Memory B cell (primary cell): ENCODE results near the gene LRCH1.
"Not testable (repeated sequence)": the region's sequence is repeated elsewhere in the genome, so short reads cannot be mapped to it uniquely, and the experiment has no call there.

Experiments used
- ATAC-seq: fragments of 150-1000 bp; cut with Tn5 transposase; 2 replicates; pipeline ENCODE4 v1.10.0; 2021; ENCODE audit warnings: low read depth, mild to moderate bottlenecking, moderate library complexity
- DNase-seq, 2 donors: peaks; one replicate each; pipeline ENCODE4 v3.0.0; 2022; ENCODE audit warnings: low spot score in 2 of 2
- H3K27ac Mint-ChIP-seq: one replicate; pipeline ENCODE4 v1.8.0; 2022; ENCODE audit warnings: mild to moderate bottlenecking, moderate library complexity, mixed read lengths
- H3K27me3 Mint-ChIP-seq: one replicate; pipeline ENCODE4 v1.8.0; 2022; ENCODE audit warnings: mixed read lengths
- H3K36me3 Mint-ChIP-seq: one replicate; pipeline ENCODE4 v1.8.0; 2022; ENCODE audit warnings: mild to moderate bottlenecking, mixed read lengths
- H3K4me1 Mint-ChIP-seq: one replicate; pipeline ENCODE4 v1.8.0; 2022; ENCODE audit warnings: mixed read lengths
- H3K4me3 Mint-ChIP-seq: one replicate; pipeline ENCODE4 v1.8.0; 2022; ENCODE audit warnings: mild to moderate bottlenecking, moderate library complexity, mixed read lengths
- H3K9me3 Mint-ChIP-seq: one replicate; pipeline ENCODE4 v1.8.0; 2022; ENCODE audit warnings: mixed read lengths

Gene LRCH1

DNA sequence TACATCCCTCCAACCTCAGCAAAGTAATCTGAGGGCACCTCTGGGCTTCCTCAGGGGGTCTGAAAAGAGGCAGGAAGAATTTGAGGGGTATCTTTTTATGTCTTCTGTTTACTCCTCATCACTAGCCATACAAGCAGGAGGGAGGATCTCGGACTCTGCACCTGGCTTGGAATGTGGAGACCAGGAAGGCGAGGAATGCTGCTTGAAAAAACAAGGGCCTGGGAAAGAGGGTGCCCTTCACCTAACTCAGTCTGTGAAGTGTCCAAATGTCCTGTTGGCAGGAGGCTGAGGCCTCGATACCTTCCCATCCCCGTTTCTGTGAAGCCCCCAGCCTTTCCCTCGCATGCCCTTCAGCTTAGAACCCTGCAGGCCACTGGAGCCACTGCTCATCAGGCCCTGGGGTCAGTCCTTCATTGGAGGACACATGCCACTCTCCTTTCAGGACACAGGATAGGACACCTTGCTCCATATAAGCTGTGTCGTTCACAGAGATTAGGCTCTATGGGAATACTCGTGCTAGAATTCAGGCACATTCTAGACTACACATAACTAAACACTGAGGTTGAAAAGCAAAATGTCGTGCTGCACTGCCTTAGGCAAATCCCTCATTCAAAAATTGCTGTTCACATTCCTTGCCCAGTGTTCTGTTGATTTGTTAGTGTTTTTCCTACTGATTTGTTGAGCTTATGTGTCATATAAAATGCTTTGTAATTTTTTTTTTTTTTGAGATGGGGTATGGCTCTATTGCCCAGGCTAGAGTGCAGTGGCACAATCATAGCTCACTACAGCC, 194.3 kb downstream of the LRCH1 start:
- no peak for ATAC-seq
- no peak overlapping the region for H3K27ac Mint-ChIP-seq
- H3K4me1 Mint-ChIP-seq = peaks cover 11% of the 10 kb centered on the region
- no peaks in the 10 kb centered on the region for H3K9me3 Mint-ChIP-seq
- H3K36me3 Mint-ChIP-seq = peaks cover 31% of the 10 kb centered on the region
- no peak for DNase-seq
- no peaks in the 10 kb centered on the region for H3K27me3 Mint-ChIP-seq
- no peak overlapping the region for H3K4me3 Mint-ChIP-seq

DNA sequence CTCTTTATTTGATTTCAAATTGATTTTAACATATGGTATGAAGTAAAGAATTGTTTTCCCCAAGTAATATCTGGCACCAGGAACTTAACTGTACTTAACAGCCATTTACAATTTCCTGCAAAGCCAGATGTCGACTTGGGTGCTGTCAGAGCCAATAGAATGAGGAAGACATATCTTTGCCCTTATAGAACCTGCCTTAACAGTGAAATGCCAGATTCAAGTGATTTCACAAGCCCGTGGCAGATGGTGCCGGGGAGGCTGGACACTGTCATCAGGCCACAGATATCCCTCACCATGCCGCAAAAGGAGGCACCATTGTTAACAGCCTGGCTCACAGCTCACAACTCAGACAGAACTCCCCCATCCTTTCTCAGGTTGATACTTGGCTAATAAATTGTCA, 195.3 kb downstream of the LRCH1 start:
- H3K4me3 Mint-ChIP-seq = no peak overlapping the region
- no peaks in the 10 kb centered on the region for H3K27me3 Mint-ChIP-seq
- peaks cover 30% of the 10 kb centered on the region for H3K36me3 Mint-ChIP-seq
- no peaks in the 10 kb centered on the region for H3K9me3 Mint-ChIP-seq
- H3K4me1 Mint-ChIP-seq = peaks cover 11% of the 10 kb centered on the region
- ATAC-seq (no peak), DNase-seq (no peak)
- H3K27ac Mint-ChIP-seq = no peak overlapping the region

GRCh38 chr13:46749951-46750350, 197.0 kb downstream of the LRCH1 start:
- Mint-ChIP-seq H3K27me3 (no peaks in the 10 kb centered on the region), H3K27ac (no peak overlapping the region), H3K9me3 (no peaks in the 10 kb centered on the region), H3K36me3 (peaks cover 28% of the 10 kb centered on the region), H3K4me1 (peaks cover 11% of the 10 kb centered on the region), H3K4me3 (no peak overlapping the region)
- DNase-seq = no peak
- no peak for ATAC-seq

DNA sequence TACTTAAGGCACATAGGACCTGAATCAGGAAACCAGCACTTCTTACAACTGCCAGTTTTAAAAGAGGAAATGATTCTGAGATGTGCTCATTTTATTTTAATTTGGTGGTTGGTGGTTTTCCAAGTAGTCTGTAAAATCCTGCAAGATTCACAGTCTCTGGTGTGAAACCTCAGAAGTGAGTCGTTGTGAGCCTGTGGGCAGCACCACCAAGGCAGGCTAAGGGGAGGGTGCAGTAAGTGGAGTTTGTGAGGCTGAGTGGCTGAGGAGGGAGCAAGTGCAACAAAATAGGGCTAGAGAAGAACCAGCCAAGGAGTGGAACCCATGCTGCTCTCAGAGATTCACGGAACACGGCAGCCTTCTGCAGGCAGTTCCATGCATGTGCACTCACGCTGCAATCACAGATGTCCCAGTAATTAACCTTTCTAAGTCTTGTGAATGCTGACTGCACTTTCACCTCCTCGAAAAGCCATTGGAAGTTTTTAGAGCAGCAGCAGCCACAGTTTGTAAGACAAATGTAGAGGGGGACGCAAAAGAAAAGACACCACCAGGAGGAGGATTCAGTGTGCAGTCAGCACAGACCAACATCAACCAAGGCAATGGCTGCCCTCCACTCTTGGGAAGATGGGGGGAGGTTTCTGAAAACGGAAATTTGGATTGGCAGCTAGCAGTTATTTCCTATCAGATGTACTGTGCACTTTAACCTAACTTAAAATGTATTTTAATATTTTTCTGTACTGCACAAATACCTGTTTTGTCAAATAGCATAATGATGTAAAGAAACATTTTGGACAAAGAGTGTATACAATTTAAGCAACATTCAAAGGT, 199.1 kb downstream of the LRCH1 start:
- peak; percentile 16 to 29 for DNase-seq
- Mint-ChIP-seq H3K4me1 (peaks cover 15% of the 10 kb centered on the region), H3K9me3 (no peaks in the 10 kb centered on the region), H3K36me3 (peaks cover 17% of the 10 kb centered on the region), H3K27me3 (no peaks in the 10 kb centered on the region), H3K4me3 (no peak overlapping the region), H3K27ac (no peak overlapping the region)
- peak; percentile 93 for ATAC-seq

- H3K36me3 Mint-ChIP-seq = peaks cover 15% of the 10 kb centered on the region
- H3K27ac Mint-ChIP-seq = no peak overlapping the region
- no peak overlapping the region for H3K4me3 Mint-ChIP-seq
- no peak for DNase-seq
- peaks cover 21% of the 10 kb centered on the region for H3K4me1 Mint-ChIP-seq
- H3K9me3 Mint-ChIP-seq = no peaks in the 10 kb centered on the region
- peaks cover 3% of the 10 kb centered on the region for H3K27me3 Mint-ChIP-seq
- ATAC-seq = no peak
Measured at GRCh38 chr13:46753137-46753536, 200.2 kb downstream of the LRCH1 start.

- ATAC-seq (no peak), DNase-seq (no peak)
- Mint-ChIP-seq H3K9me3 (no peaks in the 10 kb centered on the region), H3K36me3 (peaks cover 11% of the 10 kb centered on the region), H3K4me3 (no peak overlapping the region), H3K27ac (peak overlapping the region; percentile 28), H3K4me1 (peaks cover 21% of the 10 kb centered on the region), H3K27me3 (peaks cover 3% of the 10 kb centered on the region)
Measured at GRCh38 chr13:46753917-46754316, 200.9 kb downstream of the LRCH1 start.

- Mint-ChIP-seq H3K9me3 (no peaks in the 10 kb centered on the region), H3K4me1 (peaks cover 21% of the 10 kb centered on the region)
Measured at GRCh38 chr13:46754812-46755211, 201.8 kb downstream of the LRCH1 start.

DNA sequence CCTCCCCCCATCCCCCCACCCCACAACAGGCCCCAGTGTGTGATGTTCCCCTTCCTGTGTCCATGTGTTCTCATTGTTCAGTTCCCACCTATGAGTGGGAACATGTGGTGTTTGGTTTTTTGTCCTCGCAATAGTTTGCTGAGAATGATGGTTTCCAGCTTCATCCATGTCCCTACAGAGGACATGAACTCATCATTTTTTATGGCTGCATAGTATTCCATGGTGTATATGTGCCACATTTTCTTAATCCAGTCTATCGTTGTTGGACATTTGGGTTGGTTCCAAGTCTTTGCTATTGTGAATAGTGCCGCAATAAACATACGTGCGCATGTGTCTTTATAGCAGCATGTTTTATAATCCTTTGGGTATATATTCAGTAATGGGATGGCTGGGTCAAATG, 202.5 kb downstream of the LRCH1 start:
- not testable (repeated sequence) for H3K27ac Mint-ChIP-seq, H3K27me3 Mint-ChIP-seq, ATAC-seq, H3K9me3 Mint-ChIP-seq, H3K4me3 Mint-ChIP-seq, DNase-seq, H3K36me3 Mint-ChIP-seq
- H3K4me1 Mint-ChIP-seq = peaks cover 25% of the 10 kb centered on the region

More at GRCh38 chr13:46754812-46755211, 201.8 kb downstream of the LRCH1 start:
- DNase-seq (no peak), ATAC-seq (no peak)
- Mint-ChIP-seq H3K27me3 (peaks cover 3% of the 10 kb centered on the region), H3K27ac (no peak overlapping the region), H3K36me3 (peaks cover 6% of the 10 kb centered on the region), H3K4me3 (no peak overlapping the region)

GRCh38 chr13:46756977-46757376, 204.0 kb downstream of the LRCH1 start:
- ATAC-seq (peak; percentile 85), DNase-seq (peak in 1 of 2 donors; percentile 4)
- Mint-ChIP-seq H3K27me3 (peaks cover 3% of the 10 kb centered on the region), H3K27ac (no peak overlapping the region), H3K4me1 (peaks cover 17% of the 10 kb centered on the region), H3K4me3 (no peak overlapping the region), H3K36me3 (no peaks in the 10 kb centered on the region), H3K9me3 (no peaks in the 10 kb centered on the region)

GRCh38 chr13:46757640-46758039, 204.7 kb downstream of the LRCH1 start:
- Mint-ChIP-seq H3K4me3 (no peak overlapping the region), H3K4me1 (peaks cover 14% of the 10 kb centered on the region), H3K36me3 (no peaks in the 10 kb centered on the region), H3K9me3 (no peaks in the 10 kb centered on the region), H3K27me3 (peaks cover 3% of the 10 kb centered on the region), H3K27ac (no peak overlapping the region)
- ATAC-seq = no peak
- DNase-seq = no peak

DNA sequence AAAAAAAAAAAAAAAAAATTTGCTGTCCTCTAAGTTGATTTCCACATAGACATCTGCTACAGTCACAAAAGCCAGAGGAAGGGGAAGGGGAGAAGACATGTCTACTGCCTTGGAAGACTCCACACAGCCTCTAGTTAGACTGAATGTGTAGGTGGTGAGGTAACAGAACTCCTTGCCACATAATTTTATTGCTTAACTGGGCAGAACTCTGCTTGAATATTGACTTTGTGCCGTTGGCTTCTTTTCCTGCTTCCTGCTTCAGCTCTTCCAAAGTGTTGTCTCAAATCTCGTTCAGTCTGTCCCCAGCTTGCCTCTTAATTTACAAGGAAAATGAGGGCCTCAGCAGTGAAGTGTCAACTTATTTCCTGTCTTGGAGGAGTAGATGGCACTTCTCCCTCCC, 206.9 kb downstream of the LRCH1 start:
- Mint-ChIP-seq H3K27ac (no peak overlapping the region), H3K4me3 (no peak overlapping the region), H3K4me1 (peaks cover 14% of the 10 kb centered on the region), H3K27me3 (peaks cover 3% of the 10 kb centered on the region), H3K9me3 (no peaks in the 10 kb centered on the region), H3K36me3 (no peaks in the 10 kb centered on the region)
- ATAC-seq (no peak), DNase-seq (no peak)

DNA sequence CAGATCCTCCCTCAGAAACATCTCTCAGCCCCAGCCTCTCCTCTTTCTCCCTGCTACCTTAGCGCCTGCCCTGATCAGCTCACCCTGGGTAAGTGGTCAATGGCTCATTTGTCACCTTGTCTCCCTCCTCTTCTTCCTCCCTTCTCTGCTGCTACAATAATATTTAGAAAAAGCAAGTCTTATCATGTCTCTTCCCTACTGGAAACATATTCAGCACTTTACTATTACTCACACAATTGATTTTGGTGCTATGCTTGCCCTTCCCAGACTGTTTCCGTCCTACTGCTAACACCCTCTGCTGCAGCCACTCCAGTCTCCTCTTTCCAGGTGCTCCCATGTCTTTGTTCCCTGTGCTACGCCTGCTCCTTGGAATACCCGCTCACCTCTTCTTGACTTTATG, 208.2 kb downstream of the LRCH1 start:
- Mint-ChIP-seq H3K27ac (no peak overlapping the region), H3K27me3 (peaks cover 3% of the 10 kb centered on the region)
- ATAC-seq = no peak

DNA sequence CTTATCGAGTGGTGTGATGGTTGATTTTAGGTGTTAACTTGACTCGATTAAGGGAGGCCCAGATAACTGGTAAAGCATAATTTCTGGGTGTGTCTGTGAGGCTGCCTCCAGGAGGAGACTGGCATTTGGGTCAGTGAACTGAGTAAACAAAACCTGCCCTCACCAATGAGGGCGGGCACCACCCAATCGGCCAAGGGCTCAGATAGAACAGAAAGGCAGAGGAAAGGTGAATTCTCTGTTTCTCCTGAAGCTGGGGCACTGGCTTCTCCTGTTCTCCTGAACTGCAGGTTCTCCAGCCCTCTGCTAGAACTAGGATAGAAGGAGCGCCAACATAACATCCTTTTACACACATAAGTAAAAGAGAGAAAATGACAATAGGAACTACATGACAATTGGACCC, 208.9 kb downstream of the LRCH1 start:
- peaks cover 12% of the 10 kb centered on the region for H3K4me1 Mint-ChIP-seq
- ATAC-seq = no peak

More for the DNA sequence above, 208.2 kb downstream of the LRCH1 start:
- H3K9me3 Mint-ChIP-seq = no peaks in the 10 kb centered on the region
- no peaks in the 10 kb centered on the region for H3K36me3 Mint-ChIP-seq
- H3K4me1 Mint-ChIP-seq = peaks cover 14% of the 10 kb centered on the region
- no peak overlapping the region for H3K4me3 Mint-ChIP-seq
- DNase-seq = no peak

GRCh38 chr13:46769925-46770324, 217.0 kb downstream of the LRCH1 start:
- H3K27ac Mint-ChIP-seq, H3K4me3 Mint-ChIP-seq, ATAC-seq, H3K9me3 Mint-ChIP-seq, H3K4me1 Mint-ChIP-seq, H3K27me3 Mint-ChIP-seq, DNase-seq: not testable (repeated sequence)
- H3K36me3 Mint-ChIP-seq = peaks cover 39% of the 10 kb centered on the region

More for the DNA sequence above, 208.9 kb downstream of the LRCH1 start:
- no peak overlapping the region for H3K27ac Mint-ChIP-seq
- H3K27me3 Mint-ChIP-seq = peaks cover 3% of the 10 kb centered on the region
- no peak overlapping the region for H3K4me3 Mint-ChIP-seq
- DNase-seq = no peak
- H3K36me3 Mint-ChIP-seq = no peaks in the 10 kb centered on the region
- no peaks in the 10 kb centered on the region for H3K9me3 Mint-ChIP-seq
